Uterus (tissue), 2 donors: ENCODE measurements around the gene HSPA2.
"Not testable (repeated sequence)": the region's sequence is repeated elsewhere in the genome, so short reads cannot be mapped to it uniquely, and the experiment has no call there.

ENCODE experiments used
- CTCF ChIP-seq, 4 experiments: fragments of 200-600 bp in 2 of 4; fragments of 450-650 bp in 2 of 4; sonication (generic) in 2 of 4; IDR thresholded peaks; one replicate each; pipeline ENCODE4 v1.5.1; 2016 to 2019; ENCODE audit warnings: antibody characterized with exemption in 4 of 4, mild to moderate bottlenecking in 2 of 4, moderate library complexity in 1 of 4
- POLR2A ChIP-seq, 2 donors: fragments of 450-650 bp; IDR thresholded peaks; one replicate each; pipeline ENCODE4 v1.6.1; 2016; ENCODE audit warnings: antibody characterized with exemption in 2 of 2, mild to moderate bottlenecking in 1 of 2, moderate library complexity in 1 of 2

- not testable (repeated sequence) for TF ChIP-seq CTCF, POLR2A (IDR thresholded peaks at IDR 0.05)
These were observed 22.9 kb upstream of the HSPA2 start for GRCh38 chr14:64517667-64518066.
